Jurkat, Clone E6-1 (cell line): ENCODE measurements around the gene ACAN.
"Not testable (repeated sequence)": the region's sequence is repeated elsewhere in the genome, so short reads cannot be mapped to it uniquely, and the experiment has no call there.

ENCODE experiments used
- DNase-seq: peaks from one replicate; pipeline ENCODE4 v3.0.0-alpha.2; 2011; ENCODE audit warnings: low read depth, low spot score
- H3K4me3 ChIP-seq: 2 replicates; pipeline ENCODE4 v1.5.1; 2011; ENCODE audit warnings: mild to moderate bottlenecking, low read length, control low read depth, moderate library complexity

ACAN gene

GRCh38 chr15:88909956-88910831 is 107.0 kb downstream of the ACAN start:
- DNase-seq = no peak
- H3K4me3 ChIP-seq = no peak overlapping the region

- no peak for DNase-seq
- no peak overlapping the region for H3K4me3 ChIP-seq
These were observed 108.5 kb downstream of the ACAN start for GRCh38 chr15:88911766-88912118.

GRCh38 chr15:88912500-88912921 is 109.3 kb downstream of the ACAN start:
- no peak for DNase-seq

DNA sequence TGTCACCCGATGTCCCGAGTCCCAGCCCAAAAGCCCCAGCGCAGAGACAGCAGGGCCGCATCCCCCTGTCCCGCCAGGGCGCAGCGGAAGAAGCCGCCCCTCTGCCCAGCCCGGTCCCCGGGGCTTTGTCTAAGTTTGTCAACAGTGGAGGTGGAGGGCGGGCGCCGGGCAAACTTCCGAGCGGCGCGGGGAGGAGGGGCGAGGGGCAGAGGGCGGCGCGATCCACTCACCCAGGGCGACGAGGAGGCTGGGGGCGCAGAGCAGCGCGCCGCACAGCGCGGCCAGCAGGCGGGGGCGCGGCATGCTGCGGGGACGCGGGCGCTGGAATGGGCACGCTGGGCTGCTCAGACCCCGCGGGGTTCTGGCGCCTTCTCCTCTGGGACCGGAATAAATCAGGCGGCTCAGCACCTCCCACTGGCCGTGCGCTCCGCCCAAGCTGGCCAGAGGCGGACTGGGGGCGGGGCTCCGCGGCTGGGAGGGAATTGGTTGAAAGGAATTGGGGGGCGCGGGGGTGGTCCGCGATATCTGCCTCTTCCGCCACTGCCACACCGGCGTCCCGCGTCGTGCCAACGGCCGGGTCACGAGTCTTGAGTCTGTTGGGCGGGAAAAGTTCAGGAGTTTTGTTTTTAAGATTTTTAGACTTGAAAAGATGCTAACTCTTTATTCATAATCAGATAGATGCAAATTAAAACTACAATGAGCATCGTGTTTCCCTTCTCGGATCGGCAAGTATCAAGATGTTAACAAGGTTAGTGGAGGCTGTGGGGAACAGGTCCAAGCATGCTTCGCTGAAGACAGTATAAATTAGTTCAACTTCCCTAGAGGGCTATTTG is 110.0 kb downstream of the ACAN start, which contains the start of gene MFGE8:
MFGE8 (minus strand) TSS at position 363 of the 833 bp plus-strand sequence; CDS start at position 303, 60 bp downstream.
- peak; percentile 73 for DNase-seq
- H3K4me3 ChIP-seq = peak within 1 kb of the TSS; percentile 73

More at GRCh38 chr15:88912500-88912921, 109.3 kb downstream of the ACAN start:
- peak overlapping the region; percentile 73 for H3K4me3 ChIP-seq

- no peak for DNase-seq
- H3K4me3 ChIP-seq = peak overlapping the region; percentile 73
These were observed 110.6 kb downstream of the ACAN start for GRCh38 chr15:88913850-88914169.

- no peak overlapping the region for H3K4me3 ChIP-seq
- DNase-seq = no peak
These were observed 112.1 kb downstream of the ACAN start for GRCh38 chr15:88915354-88915753.

- no peak overlapping the region for H3K4me3 ChIP-seq
- no peak for DNase-seq
These were observed 114.5 kb downstream of the ACAN start for GRCh38 chr15:88917760-88918159.

DNA sequence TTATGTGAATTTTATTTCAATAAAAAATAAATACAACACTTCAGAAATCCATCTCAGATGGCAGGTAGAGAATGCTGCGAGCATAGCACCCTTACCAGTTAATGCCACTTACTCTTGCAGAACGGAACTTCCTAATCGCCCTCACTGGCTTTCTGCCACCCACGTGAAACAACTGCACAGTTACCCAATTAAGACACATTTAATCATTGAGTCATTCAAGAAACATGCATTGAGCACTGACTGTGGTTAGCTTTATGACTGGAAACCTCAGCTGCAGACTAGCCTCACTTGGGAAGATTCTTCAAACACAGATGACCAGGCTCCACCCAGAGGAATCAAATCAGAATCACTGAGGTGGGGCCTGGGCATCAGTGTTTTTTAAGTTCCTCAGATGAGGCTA is 115.5 kb downstream of the ACAN start:
- H3K4me3 ChIP-seq = no peak overlapping the region
- DNase-seq = no peak

GRCh38 chr15:88920186-88920891 is 117.1 kb downstream of the ACAN start:
- H3K4me3 ChIP-seq = no peak overlapping the region
- no peak for DNase-seq

DNA sequence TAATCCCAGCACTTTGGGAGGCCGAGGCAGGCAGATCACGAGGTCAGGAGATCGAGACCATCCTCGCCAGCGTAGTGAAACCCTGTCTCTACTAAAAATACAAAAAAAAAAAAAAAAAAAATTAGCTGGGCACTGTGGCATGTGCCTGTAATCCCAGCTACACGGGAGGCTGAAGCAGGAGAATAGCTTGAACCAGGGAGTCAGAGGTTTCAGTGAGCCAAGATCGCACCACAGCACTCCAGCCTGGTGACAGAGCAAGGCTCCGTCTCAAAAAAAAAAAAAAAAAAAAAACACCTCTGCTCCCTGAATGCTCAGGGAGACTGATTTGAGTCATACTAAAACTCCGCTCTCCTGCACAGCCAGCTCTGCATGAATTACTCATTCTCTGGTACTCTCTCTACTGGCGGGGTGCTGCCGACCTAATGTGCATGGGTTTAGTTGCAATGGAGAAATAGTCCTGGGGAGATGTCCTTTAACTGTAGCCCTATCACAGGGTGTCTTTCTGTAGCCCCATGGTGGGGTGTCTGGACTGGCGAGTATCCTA is 117.7 kb downstream of the ACAN start:
- H3K4me3 ChIP-seq, DNase-seq: not testable (repeated sequence)
